GM18858 (cell line): Measurements from ENCODE around the gene PIP5K1B.
A peak's percentile ranks its signal among the peaks of the same experiment; 100 is the strongest.

Experiments
- ATAC-seq: cut with Tn5 transposase; IDR thresholded peaks from one replicate; pipeline ENCODE4 v1.9.1; 2021; ENCODE audit not compliant: unreplicated experiment

Gene PIP5K1B

DNA sequence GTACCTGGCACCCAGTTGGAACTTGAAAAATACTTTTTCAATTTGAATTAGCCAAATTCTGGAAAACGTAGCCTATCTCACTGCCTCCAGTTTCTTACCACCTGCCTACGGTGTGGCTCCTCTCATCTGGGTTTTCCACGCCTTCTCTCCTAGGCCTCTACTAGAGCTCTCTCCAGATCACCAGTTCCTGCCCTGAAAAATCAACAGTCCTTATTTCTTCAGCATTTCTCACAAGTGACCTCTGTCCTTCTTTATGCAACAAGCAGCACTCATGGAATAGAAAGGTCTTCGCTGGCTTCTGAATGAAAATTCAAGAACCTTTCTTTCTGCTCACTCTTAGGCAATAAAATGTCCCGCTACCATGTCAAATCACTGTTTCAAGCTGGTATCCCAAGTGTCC is 64.8 kb downstream of the PIP5K1B start:
- ATAC-seq = no peak

DNA sequence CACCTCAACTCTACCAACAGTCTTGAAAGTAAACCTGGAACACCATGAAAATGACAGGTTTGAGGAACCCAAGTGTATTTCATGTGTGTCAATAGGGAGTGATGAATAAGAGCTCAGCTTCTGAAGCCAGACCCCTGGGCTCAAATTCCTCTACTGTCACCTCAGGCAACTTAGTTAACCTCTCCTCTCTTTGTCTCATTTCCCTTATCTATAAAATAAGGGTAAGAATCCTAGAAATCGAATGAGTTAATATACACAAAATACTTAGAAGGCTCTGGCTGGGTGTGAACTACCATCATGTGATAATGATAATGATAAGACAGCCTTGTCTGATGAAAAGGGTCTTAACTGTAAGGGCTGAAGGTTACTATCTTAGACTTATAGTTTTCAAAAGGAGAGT is 66.3 kb downstream of the PIP5K1B start:
- no peak for ATAC-seq

DNA sequence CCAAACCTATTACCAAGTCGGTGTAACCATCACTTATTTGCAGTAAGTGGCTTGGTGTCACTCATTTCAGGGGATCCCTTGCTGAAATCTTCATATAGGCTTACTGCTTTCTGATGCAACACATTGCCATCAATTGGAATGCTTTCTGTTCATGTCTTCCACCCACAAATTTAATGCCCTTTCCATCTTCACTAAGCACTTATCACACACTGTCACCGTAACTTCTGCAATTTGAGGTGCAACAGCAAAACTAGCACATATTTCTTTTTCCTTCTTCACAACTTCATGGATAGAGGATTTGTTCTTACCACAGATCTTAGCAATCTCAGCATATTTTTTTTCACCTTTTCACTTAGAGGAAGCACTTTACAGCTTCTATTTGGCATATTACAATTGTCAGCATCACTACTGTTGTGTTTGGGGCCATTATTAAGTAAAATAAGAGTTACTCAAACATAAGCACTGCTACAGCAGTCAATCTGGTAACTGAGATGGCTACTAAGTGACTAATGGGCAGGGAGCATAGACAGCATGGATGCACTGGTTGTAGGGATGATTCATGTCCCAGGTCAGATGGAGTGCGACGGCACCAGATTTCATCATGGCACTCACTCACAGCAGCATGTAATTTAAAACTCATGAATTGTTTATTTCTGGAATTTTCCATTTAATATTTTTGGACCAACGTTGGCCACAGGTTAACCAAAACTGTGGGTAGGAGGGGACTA is 70.1 kb downstream of the PIP5K1B start:
- no peak for ATAC-seq

DNA sequence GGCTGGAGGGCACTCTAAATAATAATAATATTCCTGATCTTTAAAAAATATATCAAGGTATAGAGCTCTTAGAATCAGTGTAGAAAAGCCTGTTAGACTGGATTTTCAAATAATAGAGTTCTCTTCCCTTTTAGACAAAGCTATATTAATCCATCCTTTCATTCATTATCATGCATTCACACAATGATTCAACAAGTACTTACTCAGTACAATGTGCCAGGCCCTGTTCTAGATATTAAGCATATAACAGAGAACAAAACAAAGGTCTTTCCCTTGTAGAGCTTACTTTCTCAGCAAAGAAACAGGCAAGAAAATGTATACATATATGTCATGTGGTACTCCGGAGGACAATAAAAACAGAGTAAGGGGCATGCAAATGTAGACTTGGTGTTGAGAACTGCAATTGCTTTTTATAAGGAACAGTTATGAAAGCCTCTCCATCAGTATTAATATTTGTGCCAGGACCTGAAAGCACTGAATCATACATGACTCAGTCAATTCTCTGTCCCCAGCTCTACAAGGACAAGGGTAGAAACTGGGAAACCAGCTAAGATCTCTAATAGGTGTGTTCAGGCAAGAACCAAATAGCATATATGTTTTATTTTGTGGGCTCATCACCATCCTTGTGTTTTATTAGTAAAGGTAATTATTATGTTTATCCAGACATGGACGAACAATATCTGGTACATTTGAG is 72.2 kb downstream of the PIP5K1B start:
- no peak for ATAC-seq

DNA sequence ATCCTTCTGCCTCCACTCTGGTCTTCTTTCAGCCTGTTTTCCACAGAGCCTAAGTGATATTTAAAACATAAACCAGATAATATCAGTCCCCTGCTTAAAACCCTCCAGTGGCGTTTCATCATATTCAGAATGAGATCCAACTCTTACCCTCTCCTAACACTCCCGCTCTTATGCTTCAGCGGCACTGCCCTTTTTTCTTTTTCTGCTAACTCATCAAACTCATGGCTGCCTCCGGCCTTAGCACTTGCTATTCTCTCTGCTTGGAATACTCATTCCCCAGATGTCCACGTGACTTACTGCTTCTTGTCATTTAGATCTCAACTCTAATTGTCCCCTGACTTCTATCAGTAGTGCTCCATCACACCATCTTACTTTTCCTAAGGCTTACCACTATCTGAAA is 73.6 kb downstream of the PIP5K1B start:
- ATAC-seq = no peak

DNA sequence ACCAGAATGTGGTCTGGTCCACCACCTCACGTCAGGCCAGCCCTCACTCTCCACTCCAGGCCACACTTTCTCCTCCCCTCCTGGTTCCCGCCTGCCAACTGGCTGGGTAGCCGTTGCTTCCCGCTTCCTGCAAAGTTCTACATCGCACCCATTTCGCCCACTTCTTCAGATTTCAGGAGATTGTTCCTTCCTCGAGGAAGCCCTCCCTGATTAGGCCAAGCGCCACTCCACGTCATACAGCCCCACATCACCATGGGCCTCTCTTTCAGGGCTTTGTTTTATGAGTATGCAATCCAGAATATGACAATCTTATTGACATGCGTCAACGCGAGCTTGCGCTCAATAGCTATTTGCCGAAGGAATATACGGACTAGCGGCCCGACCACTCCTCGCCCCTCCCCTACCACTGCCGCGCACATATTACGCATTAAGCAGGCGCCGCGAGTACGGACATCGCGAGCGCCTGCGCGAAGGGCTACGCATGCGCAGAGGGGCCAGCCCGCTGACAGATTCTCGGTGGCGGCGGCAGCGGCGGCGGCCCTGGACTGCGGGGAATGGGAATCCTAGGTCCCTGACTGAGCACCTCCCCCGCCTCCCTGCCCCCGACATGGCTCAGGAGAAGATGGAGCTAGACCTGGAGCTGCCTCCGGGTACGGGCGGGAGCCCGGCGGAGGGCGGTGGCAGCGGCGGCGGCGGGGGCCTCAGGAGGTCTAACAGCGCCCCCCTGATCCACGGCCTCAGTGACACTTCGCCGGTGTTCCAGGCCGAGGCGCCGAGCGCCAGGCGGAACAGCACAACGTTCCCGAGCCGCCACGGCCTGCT is 74.7 kb downstream of the PIP5K1B start:
- ATAC-seq = peak; percentile 57

DNA sequence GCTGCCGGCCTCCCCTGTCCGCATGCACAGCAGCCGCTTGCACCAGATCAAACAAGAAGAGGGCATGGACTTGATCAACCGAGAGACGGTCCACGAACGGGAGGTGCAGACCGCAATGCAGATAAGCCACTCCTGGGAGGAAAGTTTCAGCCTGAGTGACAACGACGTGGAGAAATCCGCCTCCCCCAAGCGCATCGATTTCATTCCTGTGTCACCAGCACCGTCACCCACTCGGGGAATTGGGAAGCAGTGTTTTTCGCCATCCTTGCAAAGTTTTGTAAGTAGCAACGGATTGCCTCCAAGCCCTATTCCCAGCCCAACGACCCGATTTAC is 75.3 kb downstream of the PIP5K1B start:
- ATAC-seq = no peak

DNA sequence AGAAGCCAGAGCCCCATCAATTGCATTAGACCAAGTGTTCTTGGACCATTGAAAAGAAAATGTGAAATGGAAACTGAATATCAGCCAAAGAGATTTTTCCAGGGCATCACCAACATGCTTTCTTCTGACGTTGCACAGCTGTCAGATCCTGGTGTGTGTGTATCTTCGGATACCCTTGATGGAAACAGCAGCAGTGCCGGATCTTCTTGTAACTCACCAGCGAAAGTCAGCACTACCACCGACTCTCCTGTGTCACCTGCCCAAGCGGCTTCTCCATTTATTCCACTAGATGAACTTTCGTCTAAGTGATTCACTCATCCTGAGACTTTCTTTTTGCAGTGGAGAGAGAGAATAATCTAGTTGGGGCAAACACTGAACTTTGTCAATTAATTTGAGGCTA is 75.7 kb downstream of the PIP5K1B start:
- no peak for ATAC-seq

DNA sequence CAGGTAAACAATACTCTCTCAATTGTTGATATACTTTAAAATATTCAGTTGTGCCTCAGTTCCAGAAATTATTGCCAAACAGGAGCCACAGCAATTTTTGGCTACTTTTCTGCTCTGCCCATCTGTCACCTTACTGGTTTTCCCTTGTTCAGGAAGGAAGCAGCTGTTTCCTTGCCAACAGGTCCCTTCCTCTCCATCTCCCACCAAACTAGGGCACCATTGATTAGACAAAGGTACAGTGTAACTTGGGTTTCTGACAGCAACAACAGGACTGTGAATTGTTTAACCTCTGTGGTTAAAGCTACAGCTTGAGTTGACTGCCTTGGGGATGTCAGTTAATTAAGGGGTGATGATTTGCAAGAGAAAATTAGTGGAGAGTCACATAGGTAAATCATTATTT is 76.9 kb downstream of the PIP5K1B start:
- ATAC-seq = no peak

DNA sequence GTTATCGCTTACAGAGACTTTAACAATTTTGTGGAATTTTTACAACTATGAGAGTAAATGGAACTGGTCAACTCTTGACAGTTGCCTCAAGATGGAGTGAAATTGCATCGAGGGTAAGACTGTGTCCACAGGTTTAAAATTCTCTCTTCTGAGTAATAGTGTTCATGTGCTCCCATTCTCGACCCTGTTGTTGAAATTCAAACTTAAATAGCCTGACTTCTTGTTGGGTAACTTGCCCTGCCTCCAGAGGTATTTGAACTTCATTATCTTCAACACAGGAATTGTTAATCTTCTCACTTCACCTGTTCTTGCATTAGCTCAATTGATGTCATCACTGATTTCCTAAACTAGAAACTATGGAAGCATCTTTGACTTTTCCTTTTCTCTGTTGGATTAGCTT is 77.5 kb downstream of the PIP5K1B start:
- ATAC-seq = no peak

DNA sequence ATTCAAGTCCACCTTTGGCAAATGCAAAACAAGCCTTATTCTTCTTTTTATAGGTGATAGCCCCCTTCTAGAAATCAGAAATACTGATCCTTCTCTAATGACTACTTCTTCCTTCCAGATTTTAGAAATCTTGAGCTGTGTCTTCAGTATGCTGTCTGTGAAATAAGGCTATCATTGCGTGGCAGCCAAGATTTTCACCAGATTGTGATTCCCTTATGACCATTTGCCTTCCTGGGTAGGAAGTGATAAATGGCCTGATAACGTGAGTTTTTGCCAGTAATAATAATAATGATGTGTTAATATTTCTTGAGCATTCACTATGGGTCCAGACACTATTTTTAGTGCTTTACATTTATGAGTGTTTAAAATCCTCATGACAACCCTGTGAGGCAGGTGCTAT is 80.9 kb downstream of the PIP5K1B start:
- ATAC-seq = no peak

DNA sequence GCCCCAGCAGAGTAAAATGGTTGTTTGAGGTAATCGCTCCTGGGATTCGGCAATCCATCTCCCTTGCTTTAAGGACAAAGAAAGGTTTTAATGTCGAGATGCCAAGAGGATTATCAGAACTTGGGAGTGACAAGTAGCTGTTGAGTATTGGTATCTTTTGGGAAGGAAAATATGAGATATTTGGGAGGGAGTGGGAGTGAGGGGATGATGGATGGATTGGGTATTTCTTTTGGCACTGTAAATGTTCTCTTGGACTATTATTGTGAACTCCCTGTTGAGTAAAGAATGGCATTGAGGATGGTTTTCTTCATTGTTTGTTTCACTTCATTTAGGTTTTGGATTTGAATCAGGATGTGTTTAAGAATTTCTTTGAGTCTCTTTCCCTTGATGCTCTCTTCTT is 86.1 kb downstream of the PIP5K1B start:
- no peak for ATAC-seq

DNA sequence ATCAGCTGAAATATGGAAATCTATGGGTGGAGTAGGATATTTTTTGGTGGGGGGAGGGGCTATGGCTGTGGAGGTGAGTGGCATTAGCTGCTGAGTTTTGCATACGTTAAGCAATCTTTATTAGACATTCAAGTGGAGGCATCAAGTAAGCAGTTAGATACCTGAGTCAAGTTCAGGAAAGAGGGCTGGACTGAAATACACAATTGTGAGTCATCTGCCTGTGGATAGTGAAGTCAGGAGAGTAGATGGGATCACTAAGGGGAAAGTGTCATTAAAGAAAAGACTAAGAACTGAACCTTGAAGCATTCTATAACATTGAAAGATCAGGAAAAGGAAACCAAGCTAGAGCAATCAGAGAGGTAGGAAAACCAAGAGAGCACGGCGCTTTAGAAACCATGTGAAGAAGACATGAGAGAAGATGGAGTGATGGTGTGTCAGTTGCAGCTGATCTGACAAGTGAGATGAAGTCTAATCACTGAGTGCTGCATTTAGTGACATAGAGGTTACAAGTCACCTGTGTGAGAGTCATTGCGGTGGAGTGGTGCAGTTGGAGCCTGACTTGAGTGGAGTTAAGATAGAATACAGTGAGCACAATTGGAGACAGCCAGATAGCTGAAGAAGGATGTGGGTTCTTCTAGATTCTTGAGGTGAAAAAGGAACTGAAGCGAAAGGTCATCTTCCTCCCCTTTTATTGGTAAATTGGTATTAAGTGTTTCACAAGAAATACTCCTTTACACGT is 88.7 kb downstream of the PIP5K1B start:
- ATAC-seq = peak; percentile 85

DNA sequence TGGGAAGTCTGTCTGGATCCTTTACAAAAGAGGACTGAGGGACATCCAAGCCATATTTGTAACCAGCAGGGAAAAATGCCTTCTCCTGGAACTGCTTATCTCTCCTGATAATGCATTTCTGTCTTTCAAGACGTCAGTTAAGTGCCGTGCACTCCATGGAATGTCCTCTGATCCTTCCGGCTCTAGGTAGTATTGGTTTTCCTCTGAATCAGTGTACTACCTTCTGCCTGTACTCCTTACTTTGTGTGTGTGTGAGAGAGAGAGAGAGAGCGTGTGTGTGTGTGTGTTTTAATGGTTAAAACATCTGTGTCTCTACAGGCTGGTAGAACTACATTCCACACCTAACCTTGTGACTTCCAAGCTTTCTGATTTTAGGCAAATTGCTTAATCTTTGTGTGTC is 89.9 kb downstream of the PIP5K1B start:
- no peak for ATAC-seq

DNA sequence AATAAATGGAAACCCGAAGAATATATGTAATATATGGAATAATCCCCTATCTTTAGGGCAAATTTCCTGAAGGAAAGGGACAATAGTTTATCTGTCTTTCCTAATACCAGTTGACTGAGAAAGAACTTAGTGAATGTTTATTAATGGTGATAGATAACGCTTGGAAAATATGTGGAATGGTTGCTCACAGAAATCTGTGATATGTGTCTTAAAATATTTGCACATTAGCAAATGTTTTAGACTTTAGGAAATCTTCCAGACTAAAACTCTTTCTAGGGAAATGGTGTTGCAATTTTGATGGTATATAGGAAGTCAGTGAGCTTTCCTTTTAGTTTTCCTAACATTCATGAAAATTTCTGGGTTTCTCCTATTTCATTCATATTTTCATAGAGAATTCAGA is 90.4 kb downstream of the PIP5K1B start:
- no peak for ATAC-seq

DNA sequence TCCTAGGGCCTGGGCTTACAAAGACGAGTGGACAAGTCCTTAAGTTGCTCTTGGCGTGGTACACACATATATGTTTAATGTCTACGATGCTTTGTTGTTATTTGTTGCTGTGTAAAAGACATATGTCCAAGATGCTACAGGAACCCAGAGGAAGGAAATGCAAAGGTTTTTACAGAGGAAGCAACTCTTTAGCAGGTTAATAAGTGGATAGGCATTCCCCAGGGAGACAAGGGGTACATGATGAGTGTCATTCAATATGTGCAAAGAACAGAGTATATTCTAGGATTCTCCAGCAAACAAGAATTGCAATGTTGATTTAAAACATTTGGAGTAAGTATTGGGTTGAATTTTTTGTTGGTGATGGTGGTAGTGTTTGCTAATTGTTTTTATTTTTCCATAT is 92.1 kb downstream of the PIP5K1B start:
- ATAC-seq = no peak

DNA sequence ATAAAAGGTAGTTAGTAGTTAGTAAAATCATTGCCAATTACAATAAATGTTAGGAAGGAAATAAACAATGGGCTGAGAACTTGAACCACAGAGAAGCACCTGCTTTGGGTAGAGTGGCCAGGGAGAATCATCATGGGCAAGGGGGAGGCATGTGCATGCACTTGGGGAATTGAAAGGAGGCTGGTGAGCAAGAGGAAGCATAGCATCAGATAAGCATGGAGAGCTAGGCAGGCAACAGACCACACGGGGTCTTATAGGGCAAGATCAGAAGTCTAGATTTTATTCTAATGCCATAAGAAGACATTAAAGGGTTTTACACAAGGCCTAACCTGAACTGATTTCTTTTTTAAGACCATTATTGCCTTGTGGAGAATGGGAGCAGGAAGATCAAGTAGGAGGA is 93.4 kb downstream of the PIP5K1B start:
- ATAC-seq = no peak

DNA sequence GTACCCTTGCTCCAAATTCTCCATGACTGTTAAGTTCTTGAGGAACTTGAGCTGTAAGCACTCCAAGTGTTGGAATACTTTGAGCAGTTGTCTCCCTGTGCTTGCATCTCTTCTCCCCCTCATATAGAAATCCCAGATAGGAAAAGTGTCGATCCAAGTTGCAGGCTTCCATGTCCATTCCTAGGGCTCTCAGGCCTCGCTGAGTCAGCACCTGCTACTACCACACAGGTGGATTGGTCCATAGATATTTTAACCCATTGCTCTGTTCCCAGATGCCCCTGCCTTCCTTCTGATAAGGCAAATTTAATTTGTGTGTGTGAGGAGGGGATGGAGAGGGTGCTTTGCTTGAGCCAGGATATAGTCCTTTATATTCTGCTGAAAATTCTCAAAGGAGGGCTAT is 95.8 kb downstream of the PIP5K1B start:
- ATAC-seq = no peak

DNA sequence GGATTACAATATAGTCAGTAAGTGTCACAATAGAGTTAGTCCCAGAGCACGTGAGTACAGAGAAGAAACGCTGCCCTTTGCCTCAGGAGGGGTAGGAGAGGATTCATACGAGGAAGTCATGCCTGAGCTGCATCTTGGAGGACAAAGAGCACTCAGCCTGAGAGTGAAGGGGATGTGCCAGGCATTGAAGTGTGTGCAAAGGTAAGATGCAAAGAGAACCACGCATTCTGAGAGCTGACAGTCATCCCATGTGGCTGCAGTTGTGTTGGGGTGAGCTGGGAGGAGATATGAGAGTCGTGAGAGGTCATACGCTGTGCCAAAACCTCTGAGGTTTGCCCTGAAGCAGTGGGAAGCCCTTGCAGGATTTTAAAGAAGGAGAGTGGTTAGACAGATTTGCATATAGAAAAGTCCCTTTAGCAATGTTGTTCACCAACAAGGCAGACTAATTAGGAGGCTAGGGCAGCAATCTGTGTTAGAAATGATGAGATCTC is 97.5 kb downstream of the PIP5K1B start:
- peak; percentile 96 for ATAC-seq

DNA sequence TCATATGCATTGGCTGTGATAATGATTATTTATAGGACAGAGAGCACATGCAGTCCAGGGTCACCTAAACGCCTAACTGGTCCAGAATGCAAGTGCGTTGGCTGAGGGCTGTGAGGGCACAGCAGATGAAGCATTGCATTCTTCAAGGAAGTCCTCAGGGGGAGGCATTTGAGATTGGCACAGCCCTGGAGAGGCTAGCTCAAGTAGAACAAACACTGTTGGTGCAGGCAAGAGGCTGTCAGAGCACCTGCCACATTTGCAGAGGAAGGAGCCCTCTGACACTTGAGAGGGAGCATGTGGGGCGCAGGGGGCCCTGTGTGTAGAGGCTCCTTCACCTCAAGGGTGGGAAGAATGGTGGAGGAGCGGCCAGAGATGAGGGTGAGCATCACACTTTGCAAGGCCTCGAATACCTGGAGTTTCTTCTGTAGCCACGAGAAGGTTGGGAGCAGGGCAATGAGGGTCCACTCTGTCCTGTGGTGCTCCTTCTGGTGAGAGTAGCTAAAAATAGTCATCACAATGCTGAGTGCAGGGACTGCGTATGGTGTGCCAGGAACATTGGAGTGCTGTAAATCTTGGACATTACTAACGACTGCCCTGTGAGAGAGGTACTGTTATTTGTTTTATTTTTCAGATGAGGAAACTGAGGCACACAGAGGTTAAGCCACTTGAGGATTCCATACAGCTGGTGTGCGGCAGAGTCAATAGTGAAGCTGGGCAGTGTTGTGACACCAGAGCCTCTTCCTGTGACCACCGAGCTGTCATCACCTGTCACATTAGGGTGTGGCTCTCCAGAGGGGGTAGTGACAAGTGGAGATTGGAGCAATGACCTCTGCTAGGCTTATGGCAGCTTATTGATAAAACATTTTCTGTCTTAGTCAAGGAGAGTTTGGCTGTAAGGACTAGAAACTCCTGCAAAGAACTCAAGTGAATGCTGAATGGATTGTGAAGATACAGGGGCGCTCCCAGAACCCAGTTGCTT is 100.2 kb downstream of the PIP5K1B start:
- no peak for ATAC-seq
